Panc1 (cell line): ENCODE results near the gene FBXL5.

Source experiments
- CTCF ChIP-seq: fragments of 450-650 bp; IDR thresholded peaks from 2 replicates; pipeline ENCODE4 v1.5.1; 2017; ENCODE audit warnings: mild to moderate bottlenecking
- POLR2AphosphoS5 ChIP-seq: IDR thresholded peaks from 2 replicates; pipeline ENCODE4 v1.6.1; 2012; ENCODE audit warnings: mild to moderate bottlenecking, low read depth, low read length, moderate library complexity
- SIN3A ChIP-seq: IDR thresholded peaks from 2 replicates; pipeline ENCODE4 v1.6.1; 2012; ENCODE audit warnings: low read depth, mild to moderate bottlenecking, low read length, moderate library complexity, borderline replicate concordance; ENCODE audit not compliant: insufficient read depth

GRCh38 chr4:15636818-15637217, 18.3 kb downstream of the FBXL5 start:
- no peak for TF ChIP-seq POLR2AphosphoS5
- no peak for TF ChIP-seq CTCF
- no peak for TF ChIP-seq SIN3A
